Progenitor cell of endocrine pancreas (in vitro differentiated cells): ENCODE data around the gene ANKRD31. TPM values are rescaled to one million over a fixed set of nuclear protein-coding genes. Genes with fewer than 3 reads are reported as not detected.

Source experiments
- DNase-seq: peaks from one replicate; pipeline ENCODE4 v3.0.0; 2021; ENCODE audit warnings: low spot score; ENCODE audit not compliant: unreplicated experiment
- H3K27ac Mint-ChIP-seq: 2 replicates; pipeline ENCODE4 v1.8.0; 2021; ENCODE audit warnings: mild to moderate bottlenecking, moderate library complexity, mixed read lengths
- H3K27me3 Mint-ChIP-seq: 2 replicates; pipeline ENCODE4 v1.8.0; 2021; ENCODE audit warnings: mixed read lengths
- H3K36me3 Mint-ChIP-seq: 2 replicates; pipeline ENCODE4 v1.8.0; 2022; ENCODE audit warnings: mixed read lengths; ENCODE audit not compliant: insufficient read depth
- H3K4me1 Mint-ChIP-seq: 2 replicates; pipeline ENCODE4 v1.8.0; 2021; ENCODE audit warnings: low read depth, mixed read lengths
- H3K4me3 Mint-ChIP-seq: 2 replicates; pipeline ENCODE4 v1.8.0; 2021; ENCODE audit warnings: low read depth, mild to moderate bottlenecking, moderate library complexity, mixed read lengths
- H3K9me3 Mint-ChIP-seq: 2 replicates; pipeline ENCODE4 v1.8.0; 2021; ENCODE audit warnings: low read depth, mixed read lengths
- long read RNA-seq: library from polyadenylated mRNA; unstranded; transcript quantifications from one replicate; pipeline ENCODE4 v2.0.0, GENCODE V29; 2020
- total RNA-seq: library from RNA; stranded (reverse); gene quantifications from 2 replicates; pipeline ENCODE4 v1.2.1, GENCODE V29; 2021
- TF ChIP-seq, protein P1 (sequence below): fragments of 200-600 bp; sonication (generic); IDR thresholded peaks from one replicate; pipeline ENCODE4 v1.5.0; 2021; ENCODE audit warnings: antibody characterized with exemption, mild to moderate bottlenecking; ENCODE audit not compliant: unreplicated experiment

The ANKRD31 gene, protein sequence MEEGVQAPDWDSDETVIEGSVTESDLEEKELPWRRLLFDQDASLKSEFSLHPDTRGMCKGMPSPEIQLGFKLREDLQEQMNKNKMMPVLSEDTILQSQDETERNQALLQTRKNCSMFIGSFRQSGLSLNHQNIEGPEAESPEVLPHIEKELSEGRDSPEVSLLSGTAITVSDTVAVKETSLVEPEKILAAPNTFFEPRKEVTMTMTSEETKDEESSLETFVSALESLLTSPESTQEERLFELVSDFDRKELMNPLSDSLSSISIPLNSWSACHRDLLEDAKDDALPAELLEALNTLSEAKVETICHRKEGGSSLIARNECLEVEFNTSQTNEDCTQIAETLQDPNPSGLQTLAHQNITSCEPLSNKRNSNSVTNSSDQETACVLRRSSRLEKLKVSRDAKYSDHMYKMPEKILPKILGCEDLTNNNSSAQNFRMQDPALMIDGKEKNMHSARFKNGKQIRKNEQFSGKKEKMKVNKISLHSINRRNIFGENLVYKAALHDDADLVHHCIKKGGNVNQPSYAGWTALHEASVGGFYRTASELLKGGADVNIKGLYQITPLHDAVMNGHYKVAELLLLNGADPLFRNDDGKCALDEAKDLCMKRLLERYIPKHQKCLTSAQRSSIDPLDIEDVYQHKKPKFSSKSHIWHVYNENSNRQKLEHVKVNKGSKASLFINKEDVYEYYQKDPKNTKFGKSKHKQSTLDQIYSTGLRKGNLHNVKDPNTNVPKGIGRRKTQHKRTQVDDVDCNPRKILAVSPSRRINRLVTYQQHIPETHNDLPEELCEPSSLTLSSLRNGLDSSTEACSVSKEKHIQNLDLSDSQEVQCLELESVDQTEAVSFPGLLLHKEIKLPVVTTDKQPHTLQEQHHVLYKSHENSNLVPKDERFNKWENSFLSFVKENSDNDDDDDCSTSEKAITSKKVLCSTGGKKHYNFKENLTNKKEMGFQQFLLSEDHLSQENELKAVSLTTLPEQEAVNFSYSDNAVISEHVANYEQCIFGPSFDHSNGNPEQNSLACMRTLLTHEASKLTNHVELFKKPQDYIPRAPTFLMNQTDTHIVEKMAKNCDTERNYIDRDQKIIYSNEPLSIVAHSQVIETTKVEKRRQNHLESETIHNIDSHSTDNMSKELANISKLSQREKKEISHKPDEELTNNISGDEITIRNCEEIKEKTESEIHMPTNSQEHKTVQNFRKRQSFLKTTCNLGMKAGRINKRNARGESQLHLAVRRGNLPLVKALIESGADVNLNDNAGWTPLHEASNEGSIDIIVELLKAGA (N-terminal part only)
- total RNA-seq, result 0.55 and 0.80 TPM in 2 replicates
- long read RNA-seq, partial matches to known transcripts, result 1 of 5 reads
- long read RNA-seq, other reads (novel, unspliced or antisense), result 4 of 5 reads

DNA sequence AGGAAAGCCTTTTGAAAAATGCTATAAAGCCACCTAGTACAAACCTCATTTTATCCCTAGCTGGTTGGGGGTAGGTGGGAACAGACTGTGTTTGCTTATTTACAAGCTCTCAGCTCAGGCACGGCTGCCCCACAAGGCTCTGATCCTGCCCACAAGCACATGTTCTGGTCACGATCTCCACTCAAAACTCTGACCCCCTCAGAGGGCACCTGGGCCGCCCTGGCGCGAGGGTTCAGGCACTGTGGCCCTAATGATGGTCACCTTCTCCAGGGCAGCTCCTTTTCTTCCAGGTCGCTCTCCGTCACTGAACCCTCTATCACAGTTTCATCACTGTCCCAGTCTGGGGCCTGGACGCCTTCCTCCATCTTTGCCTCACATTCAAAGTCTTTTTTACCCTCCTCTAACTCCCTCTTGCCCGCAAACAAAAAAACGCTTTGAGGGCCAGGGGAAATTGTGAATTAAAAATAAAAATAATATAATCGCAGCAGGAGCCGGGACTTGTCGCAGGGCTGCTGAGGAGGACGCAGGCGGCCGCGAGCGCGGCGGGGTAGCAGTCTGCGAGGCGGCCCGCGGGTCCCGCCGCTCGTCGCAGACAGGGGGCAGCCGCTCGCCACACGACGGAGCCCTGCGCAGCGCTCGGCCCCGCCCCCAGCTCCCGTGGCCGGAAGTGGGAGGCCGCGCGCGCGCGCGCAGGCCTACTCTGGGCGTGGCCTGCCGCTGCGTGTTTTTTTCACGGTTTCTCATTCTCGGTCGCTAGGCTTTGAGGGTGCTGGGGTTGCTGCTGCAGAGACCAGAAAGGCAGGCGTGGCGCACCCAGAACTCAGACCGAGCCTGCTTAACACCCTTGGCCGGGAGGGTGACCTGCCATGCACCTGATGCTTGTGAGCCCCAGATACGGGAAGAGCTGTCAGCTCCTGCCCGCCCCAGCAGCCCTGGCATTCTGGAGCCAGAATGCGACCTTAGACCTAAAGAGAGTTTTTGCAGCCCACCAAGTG lies at the start of gene ANKRD31:
TSS of gene ANKRD31 (minus strand) at position 557 of the 995 bp plus-strand sequence. CDS start at position 365, 192 bp downstream.
- peaks cover 16% of the 10 kb centered on the region for H3K4me1 Mint-ChIP-seq
- peak within 1 kb of the TSS; percentile 89 for H3K4me3 Mint-ChIP-seq
- TF ChIP-seq, protein P1, sequence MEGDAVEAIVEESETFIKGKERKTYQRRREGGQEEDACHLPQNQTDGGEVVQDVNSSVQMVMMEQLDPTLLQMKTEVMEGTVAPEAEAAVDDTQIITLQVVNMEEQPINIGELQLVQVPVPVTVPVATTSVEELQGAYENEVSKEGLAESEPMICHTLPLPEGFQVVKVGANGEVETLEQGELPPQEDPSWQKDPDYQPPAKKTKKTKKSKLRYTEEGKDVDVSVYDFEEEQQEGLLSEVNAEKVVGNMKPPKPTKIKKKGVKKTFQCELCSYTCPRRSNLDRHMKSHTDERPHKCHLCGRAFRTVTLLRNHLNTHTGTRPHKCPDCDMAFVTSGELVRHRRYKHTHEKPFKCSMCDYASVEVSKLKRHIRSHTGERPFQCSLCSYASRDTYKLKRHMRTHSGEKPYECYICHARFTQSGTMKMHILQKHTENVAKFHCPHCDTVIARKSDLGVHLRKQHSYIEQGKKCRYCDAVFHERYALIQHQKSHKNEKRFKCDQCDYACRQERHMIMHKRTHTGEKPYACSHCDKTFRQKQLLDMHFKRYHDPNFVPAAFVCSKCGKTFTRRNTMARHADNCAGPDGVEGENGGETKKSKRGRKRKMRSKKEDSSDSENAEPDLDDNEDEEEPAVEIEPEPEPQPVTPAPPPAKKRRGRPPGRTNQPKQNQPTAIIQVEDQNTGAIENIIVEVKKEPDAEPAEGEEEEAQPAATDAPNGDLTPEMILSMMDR, result peak; percentile 92
- no peaks in the 10 kb centered on the region for H3K9me3 Mint-ChIP-seq
- H3K36me3 Mint-ChIP-seq, result no peaks in the 10 kb centered on the region
- no peaks in the 10 kb centered on the region for H3K27me3 Mint-ChIP-seq
- peak; percentile 65 for DNase-seq
- H3K27ac Mint-ChIP-seq, result peak within 1 kb of the TSS; percentile 92

DNA sequence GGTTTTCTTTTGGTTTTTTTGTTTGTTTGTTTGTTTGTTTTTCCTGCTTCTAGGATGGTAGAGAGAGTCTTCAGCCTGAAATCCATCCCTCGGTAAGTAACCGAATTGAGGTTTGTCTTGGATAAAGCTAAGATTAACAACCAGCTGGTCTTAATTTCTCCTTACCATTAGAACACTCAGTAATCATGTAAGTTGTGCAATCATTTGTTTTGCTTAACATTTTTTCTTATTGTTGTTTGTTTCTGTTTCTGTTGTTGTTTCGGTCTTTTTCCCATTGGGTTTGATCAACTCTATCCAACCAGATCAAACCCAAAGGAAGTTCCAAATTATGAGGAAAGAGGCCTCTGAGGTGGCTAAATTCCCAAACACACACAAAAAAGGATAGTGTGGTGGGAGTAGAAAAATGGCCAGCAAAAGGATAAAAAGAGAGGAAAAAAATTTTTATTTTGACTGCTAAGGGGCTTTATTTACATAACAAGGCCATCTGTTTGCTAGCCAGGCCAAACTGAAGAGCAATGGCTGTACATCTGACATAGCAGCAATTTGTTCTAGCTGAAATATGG lies 49.6 kb upstream of the ANKRD31 start:
- no peak for DNase-seq
- Mint-ChIP-seq H3K9me3 (peaks cover 16% of the 10 kb centered on the region), H3K27ac (no peak overlapping the region), H3K27me3 (peaks cover 4% of the 10 kb centered on the region), H3K36me3 (no peaks in the 10 kb centered on the region), H3K4me3 (no peak overlapping the region), H3K4me1 (no peaks in the 10 kb centered on the region)
- TF ChIP-seq, protein P1, result no peak

DNA sequence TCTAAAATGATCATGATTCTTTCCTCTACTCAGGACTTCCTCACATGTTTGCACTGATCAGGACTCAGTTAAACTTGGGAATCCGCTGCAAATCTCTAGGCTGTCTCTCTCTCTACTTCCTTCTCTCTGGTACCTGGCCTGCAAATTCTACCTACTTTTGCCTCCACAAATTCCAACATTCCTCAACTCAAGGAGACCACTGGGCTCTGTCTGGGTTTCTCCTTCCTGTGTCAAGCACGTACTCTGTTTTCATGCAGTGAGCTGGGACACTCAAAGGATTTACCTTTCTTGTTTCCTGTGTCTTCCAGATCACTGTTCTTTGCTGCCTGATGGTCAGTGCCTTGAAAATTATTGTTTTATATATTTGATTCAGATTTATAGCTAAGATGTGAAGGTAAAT lies 45.9 kb upstream of the ANKRD31 start:
- no peak for DNase-seq

DNA sequence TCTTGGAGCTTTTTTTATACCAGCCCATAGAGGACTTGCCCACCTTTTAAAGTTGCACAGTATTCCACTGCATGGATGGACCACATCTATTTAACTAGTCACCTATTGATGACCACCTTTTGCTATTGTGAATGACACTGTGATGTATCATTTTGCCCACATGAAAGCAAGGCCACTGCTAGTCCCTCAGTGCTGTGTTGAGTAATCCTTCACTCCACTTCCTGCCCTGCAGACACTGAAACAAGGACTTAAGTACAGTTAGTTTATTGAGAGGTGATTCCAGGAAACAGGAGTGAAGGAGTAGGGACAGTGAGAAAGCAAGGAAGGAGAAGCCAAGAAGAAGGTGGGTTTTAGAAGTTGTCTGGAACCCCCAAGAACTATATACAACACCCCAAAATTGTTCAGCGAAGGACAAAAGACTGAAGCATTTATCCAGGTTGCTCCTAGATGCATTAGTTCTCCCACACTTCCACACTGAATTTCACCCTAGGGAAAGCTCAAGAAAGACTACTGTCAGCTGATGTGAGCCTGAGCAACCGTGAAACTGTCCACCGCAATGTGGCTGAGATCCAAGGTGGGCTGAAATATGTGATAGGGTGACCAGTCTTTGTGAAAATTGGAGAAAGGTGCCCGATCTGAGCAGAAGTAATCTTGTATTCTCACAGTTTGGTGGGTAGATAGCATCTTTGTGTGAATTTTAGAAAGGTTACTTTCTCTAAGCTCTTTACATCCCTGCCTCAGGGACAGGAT lies 45.2 kb upstream of the ANKRD31 start:
- TF ChIP-seq, protein P1, result no peak
- Mint-ChIP-seq H3K4me3 (no peak overlapping the region), H3K9me3 (peaks cover 3% of the 10 kb centered on the region), H3K27me3 (peaks cover 6% of the 10 kb centered on the region), H3K4me1 (no peaks in the 10 kb centered on the region), H3K27ac (no peak overlapping the region), H3K36me3 (no peaks in the 10 kb centered on the region)
- no peak for DNase-seq

More for the DNA sequence above, 45.9 kb upstream of the ANKRD31 start:
- Mint-ChIP-seq H3K27ac (no peak overlapping the region), H3K27me3 (peaks cover 6% of the 10 kb centered on the region), H3K4me3 (no peak overlapping the region), H3K36me3 (no peaks in the 10 kb centered on the region), H3K9me3 (peaks cover 3% of the 10 kb centered on the region), H3K4me1 (no peaks in the 10 kb centered on the region)
- TF ChIP-seq, protein P1, result no peak
